Nephron progenitor cell (in vitro differentiated cells): Measurements from ENCODE around the gene DCTN1.

ENCODE experiments used
- DNase-seq: peaks from one replicate; pipeline ENCODE4 v3.0.0; 2021
- H3K27ac Mint-ChIP-seq: 2 replicates; pipeline ENCODE4 v1.8.0; 2021; ENCODE audit warnings: mild to moderate bottlenecking, moderate library complexity, mixed read lengths
- H3K27me3 Mint-ChIP-seq: 2 replicates; pipeline ENCODE4 v1.8.0; 2021; ENCODE audit warnings: mild to moderate bottlenecking, low read depth, mixed read lengths; ENCODE audit not compliant: poor library complexity
- H3K36me3 Mint-ChIP-seq: 2 replicates; pipeline ENCODE4 v1.8.0; 2021; ENCODE audit warnings: low read depth, mixed read lengths
- H3K4me1 Mint-ChIP-seq: 2 replicates; pipeline ENCODE4 v1.8.0; 2021; ENCODE audit warnings: mixed read lengths
- H3K4me3 Mint-ChIP-seq: 2 replicates; pipeline ENCODE4 v1.8.0; 2021; ENCODE audit warnings: mild to moderate bottlenecking, moderate library complexity, mixed read lengths
- H3K9me3 Mint-ChIP-seq: 2 replicates; pipeline ENCODE4 v1.8.0; 2021; ENCODE audit warnings: mild to moderate bottlenecking, moderate library complexity, mixed read lengths
- CTCF ChIP-seq: fragments of 200-600 bp; sonication (generic); IDR thresholded peaks from 2 replicates; pipeline ENCODE4 v1.5.0; 2021; ENCODE audit warnings: antibody characterized with exemption

DCTN1 gene

GRCh38 chr2:74391580-74392448 lies 11.7 kb upstream of the DCTN1 start:
- Mint-ChIP-seq H3K27me3 (peaks cover 18% of the 10 kb centered on the region), H3K27ac (peak overlapping the region; percentile 100), H3K4me1 (peaks cover 5% of the 10 kb centered on the region), H3K9me3 (no peaks in the 10 kb centered on the region), H3K36me3 (no peaks in the 10 kb centered on the region), H3K4me3 (no peak overlapping the region)
- TF ChIP-seq CTCF, result peak; percentile 97
- DNase-seq, result peak; percentile 96

DNA sequence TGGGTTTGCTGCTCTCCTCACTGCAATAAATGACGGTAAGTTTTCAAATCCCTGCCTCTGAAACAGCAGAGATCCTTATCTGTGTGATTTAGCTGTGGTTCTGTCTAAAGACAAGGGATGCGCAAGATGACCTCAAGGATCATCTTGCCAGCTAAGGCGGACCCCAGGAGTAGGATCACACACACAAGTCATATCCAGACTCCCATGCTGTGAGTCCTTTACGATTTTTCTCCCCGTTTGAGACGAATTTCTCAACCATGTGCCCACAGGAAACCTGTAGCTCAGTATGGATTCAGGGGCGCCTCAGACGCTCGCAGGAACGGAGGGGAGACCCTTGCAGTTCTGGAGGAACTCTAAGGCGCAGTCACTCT lies 11.1 kb upstream of the DCTN1 start:
- DNase-seq, result no peak
- Mint-ChIP-seq H3K4me3 (no peak overlapping the region), H3K27me3 (peaks cover 18% of the 10 kb centered on the region), H3K4me1 (peaks cover 5% of the 10 kb centered on the region), H3K9me3 (no peaks in the 10 kb centered on the region), H3K27ac (peak overlapping the region; percentile 97), H3K36me3 (no peaks in the 10 kb centered on the region)
- no peak for TF ChIP-seq CTCF

DNA sequence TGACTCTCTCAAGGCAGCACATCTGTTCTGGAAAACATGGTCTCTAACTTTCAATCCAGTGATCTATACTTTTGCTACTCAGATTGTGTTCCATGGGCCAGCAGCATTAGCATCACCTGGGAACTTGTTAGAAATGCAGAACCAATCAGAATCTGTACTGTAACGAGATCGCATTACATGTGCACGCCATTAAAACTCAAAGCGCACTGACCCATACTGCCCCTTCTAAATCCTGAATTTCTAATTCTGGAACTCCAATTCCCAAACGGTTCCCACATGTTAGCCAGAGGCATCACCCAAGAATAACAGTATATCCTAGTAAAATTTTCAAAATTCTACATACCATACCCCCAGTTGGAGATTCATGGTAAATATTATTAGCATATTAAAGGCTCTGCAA lies 10.5 kb upstream of the DCTN1 start:
- no peak overlapping the region for H3K4me3 Mint-ChIP-seq
- peaks cover 18% of the 10 kb centered on the region for H3K27me3 Mint-ChIP-seq
- H3K36me3 Mint-ChIP-seq, result no peaks in the 10 kb centered on the region
- H3K27ac Mint-ChIP-seq, result no peak overlapping the region
- DNase-seq, result no peak
- peaks cover 5% of the 10 kb centered on the region for H3K4me1 Mint-ChIP-seq
- TF ChIP-seq CTCF, result no peak
- H3K9me3 Mint-ChIP-seq, result no peaks in the 10 kb centered on the region

GRCh38 chr2:74387346-74387745 lies 7.2 kb upstream of the DCTN1 start:
- Mint-ChIP-seq H3K27ac (no peak overlapping the region), H3K4me1 (no peaks in the 10 kb centered on the region), H3K27me3 (no peaks in the 10 kb centered on the region), H3K4me3 (no peak overlapping the region), H3K36me3 (peaks cover 10% of the 10 kb centered on the region), H3K9me3 (no peaks in the 10 kb centered on the region)
- TF ChIP-seq CTCF, result no peak
- no peak for DNase-seq

DNA sequence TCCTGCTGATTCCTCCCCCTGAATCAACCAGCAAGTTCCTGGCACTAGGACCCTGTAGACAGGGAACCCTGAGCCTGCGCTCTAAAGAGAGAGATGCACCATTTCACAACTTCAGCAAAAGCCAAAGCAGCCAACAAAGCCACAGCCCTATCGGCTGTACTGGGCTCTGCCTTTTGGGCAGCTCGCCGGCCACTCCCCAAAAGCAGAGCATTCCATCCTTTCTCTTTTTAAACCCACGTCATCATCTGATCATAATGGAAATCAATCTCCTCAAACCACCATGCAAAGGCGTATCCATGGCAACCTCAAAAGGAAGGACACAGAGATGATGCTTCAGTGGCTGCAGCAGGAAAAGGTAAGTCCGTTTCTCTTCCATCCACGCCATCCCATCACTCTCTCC lies 5.3 kb upstream of the DCTN1 start:
- Mint-ChIP-seq H3K27me3 (no peaks in the 10 kb centered on the region), H3K9me3 (no peaks in the 10 kb centered on the region), H3K4me3 (no peak overlapping the region), H3K4me1 (peaks cover 16% of the 10 kb centered on the region), H3K36me3 (peaks cover 12% of the 10 kb centered on the region), H3K27ac (no peak overlapping the region)
- no peak for DNase-seq
- TF ChIP-seq CTCF, result no peak

- Mint-ChIP-seq H3K36me3 (peaks cover 12% of the 10 kb centered on the region), H3K27ac (no peak overlapping the region), H3K9me3 (no peaks in the 10 kb centered on the region), H3K4me3 (no peak overlapping the region), H3K4me1 (peaks cover 30% of the 10 kb centered on the region), H3K27me3 (no peaks in the 10 kb centered on the region)
- no peak for TF ChIP-seq CTCF
- DNase-seq, result no peak
Measured at GRCh38 chr2:74384051-74384450, 3.9 kb upstream of the DCTN1 start.
